Spleen (tissue), 11 donors: Measurements from ENCODE around the gene LZTFL1. TPM values are rescaled to one million over a fixed set of nuclear protein-coding genes. Genes with fewer than 3 reads are reported as not detected.

Source experiments
- DNase-seq: peaks from one replicate; pipeline ENCODE4 v3.0.0-alpha.2; 2020
- H3K27ac ChIP-seq, 8 donors: fragments of 200-600 bp; sonication (generic) in 7 of 8; 1 replicate in 4 of 8; 2 replicates in 4 of 8; pipeline versions ENCODE4 v1.5.0 to v1.8.0; 2016 to 2021; ENCODE audit warnings: inconsistent platforms in 4 of 8, mild to moderate bottlenecking in 4 of 8, moderate library complexity in 1 of 8
- H3K27me3 ChIP-seq, 7 donors: fragments of 200-600 bp; sonication (generic) in 6 of 7; replicated peaks in 1 of 7; 1 replicate in 4 of 7; 2 replicates in 3 of 7; pipeline versions ENCODE4 v1.5.0 to v1.8.0; 2016 to 2021; ENCODE audit warnings: inconsistent platforms in 3 of 7, mild to moderate bottlenecking in 1 of 7
- H3K36me3 ChIP-seq, 6 donors: fragments of 200-600 bp; sonication (generic) in 5 of 6; 1 replicate in 4 of 6; 2 replicates in 2 of 6; pipeline versions ENCODE4 v1.5.0 to v1.8.0; 2016 to 2021; ENCODE audit warnings: inconsistent platforms in 2 of 6
- H3K4me1 ChIP-seq, 6 donors: fragments of 200-600 bp; sonication (generic) in 5 of 6; 1 replicate in 3 of 6; 2 replicates in 3 of 6; pipeline versions ENCODE4 v1.5.0 to v1.8.0; 2016 to 2021; ENCODE audit warnings: inconsistent platforms in 3 of 6
- H3K4me3 ChIP-seq, 8 donors: fragments of 200-600 bp; sonication (generic) in 7 of 8; 1 replicate in 4 of 8; 2 replicates in 4 of 8; pipeline versions ENCODE4 v1.5.0 to v1.8.0; 2016 to 2021; ENCODE audit warnings: inconsistent platforms in 4 of 8, mild to moderate bottlenecking in 4 of 8, moderate library complexity in 2 of 8
- H3K9me3 ChIP-seq, 8 donors: fragments of 200-600 bp; sonication (generic) in 7 of 8; 1 replicate in 4 of 8; 2 replicates in 4 of 8; pipeline versions ENCODE4 v1.5.0 to v1.8.0; 2016 to 2021; ENCODE audit warnings: inconsistent platforms in 4 of 8
- POLR2A ChIP-seq, 3 donors: fragments of 450-650 bp; IDR thresholded peaks; one replicate each; pipeline ENCODE4 v1.5.1; 2017; ENCODE audit warnings: antibody characterized with exemption in 3 of 3, mild to moderate bottlenecking in 1 of 3
- POLR2AphosphoS5 ChIP-seq, 3 donors: sonication (generic); formaldehyde crosslinking; IDR thresholded peaks; one replicate each; pipeline ENCODE4 v1.5.1; 2017; ENCODE audit warnings: antibody characterized with exemption in 3 of 3
- whole genome bisulfite sequencing, 5 donors: extraction: QIAGEN DNeasy Blood & Tissue Kit in 3 of 5; methylation state at CpG; one replicate each; pipeline versions ENCODE4 v1.1.5 to v1.1.7; 2013 to 2018; 5-methylcytosine and 5-hydroxymethylcytosine counted together
- intact Hi-C: fragments of 100-400 bp; cut with DNase I; formaldehyde crosslinking; loops from one replicate; pipeline ENCODE4 v1.15.0; 2023; ENCODE audit warnings: low total_unique reads
- polyA plus RNA-seq, 3 donors: library from polyadenylated mRNA; stranded (reverse); fragments of 200-250 nt; gene quantifications; one replicate each; pipeline ENCODE4 v1.2.1, GENCODE V29; 2013
- total RNA-seq, 7 donors: library from RNA; depleted of rRNA in 3 of 7; stranded (reverse); fragments of >200 nt in 3 of 7; fragmentation: NEBNext Ultra II Directional in 4 of 7; extraction: Animal tissue kit (Norgen Biotek cat#: 25700) in 4 of 7; gene quantifications; one replicate each; pipeline versions ENCODE4 v1.1.0 to v1.2.1, GENCODE V29; 2016 to 2021
- TF ChIP-seq, protein P1 (sequence below), 11 experiments: fragments of 200-600 bp in 7 of 11; fragments of 450-650 bp in 4 of 11; sonication (generic) in 4 of 11; IDR thresholded peaks in 8 of 11; conservative IDR thresholded peaks in 3 of 11; 1 replicate in 7 of 11; 2 replicates in 4 of 11; pipeline versions ENCODE4 v1.4.0 to v1.8.0; 2016 to 2021; ENCODE audit warnings: antibody characterized with exemption in 11 of 11, inconsistent platforms in 4 of 11, mild to moderate bottlenecking in 1 of 11
- donor health status: healthy with polysubstance abuse.
- donor health status: DM: no; HTN: no; CAD: no; lungs with moderate emphysema.
- donor health status: DM: no; HTN: no; CAD: no.
- donor health status: Bipolar disorder and iron deficiency.
- donor health status: healthy.
- donor health status: DM: no; HTN: no; CAD: no.
- donor health status: DM: yes; HTN: yes; CAD: no.

The LZTFL1 gene
- total and polyA plus RNA-seq, 10 donors: 6.5 to 22.9 (median 15.5) TPM

GRCh38 chr3:45794660-45795059 lies 47.3 kb downstream of the LZTFL1 start:
- WGBS, 5 donors: 89 to 100% (median 93%) methylated on average over 1 of the region's 1 CpG

GRCh38 chr3:45794177-45794560 lies 47.8 kb downstream of the LZTFL1 start:
- Histone ChIP-seq H3K4me1 (peaks cover 0 to 31% (median 15%) of the 10 kb centered on the region in 6 donors), H3K4me3 (no peak overlapping the region), H3K36me3 (no peaks in the 10 kb centered on the region), H3K27ac (no peak overlapping the region), H3K27me3 (peaks cover 4 to 53% (median 38%) of the 10 kb centered on the region in 7 donors), H3K9me3 (peaks cover 0 to 15% (median 11%) of the 10 kb centered on the region in 8 donors)
- 89 to 97% (median 95%) methylated on average over 5 of the region's 5 CpGs for WGBS, 5 donors
- intact Hi-C loops: no loop called here
- TF ChIP-seq, protein P1, sequence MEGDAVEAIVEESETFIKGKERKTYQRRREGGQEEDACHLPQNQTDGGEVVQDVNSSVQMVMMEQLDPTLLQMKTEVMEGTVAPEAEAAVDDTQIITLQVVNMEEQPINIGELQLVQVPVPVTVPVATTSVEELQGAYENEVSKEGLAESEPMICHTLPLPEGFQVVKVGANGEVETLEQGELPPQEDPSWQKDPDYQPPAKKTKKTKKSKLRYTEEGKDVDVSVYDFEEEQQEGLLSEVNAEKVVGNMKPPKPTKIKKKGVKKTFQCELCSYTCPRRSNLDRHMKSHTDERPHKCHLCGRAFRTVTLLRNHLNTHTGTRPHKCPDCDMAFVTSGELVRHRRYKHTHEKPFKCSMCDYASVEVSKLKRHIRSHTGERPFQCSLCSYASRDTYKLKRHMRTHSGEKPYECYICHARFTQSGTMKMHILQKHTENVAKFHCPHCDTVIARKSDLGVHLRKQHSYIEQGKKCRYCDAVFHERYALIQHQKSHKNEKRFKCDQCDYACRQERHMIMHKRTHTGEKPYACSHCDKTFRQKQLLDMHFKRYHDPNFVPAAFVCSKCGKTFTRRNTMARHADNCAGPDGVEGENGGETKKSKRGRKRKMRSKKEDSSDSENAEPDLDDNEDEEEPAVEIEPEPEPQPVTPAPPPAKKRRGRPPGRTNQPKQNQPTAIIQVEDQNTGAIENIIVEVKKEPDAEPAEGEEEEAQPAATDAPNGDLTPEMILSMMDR (IDR thresholded peaks at IDR 0.05 in 8 of 11, conservative IDR thresholded peaks at IDR 0.05 in 3 of 11): no peak
- TF ChIP-seq POLR2AphosphoS5 (IDR thresholded peaks at IDR 0.05) (no peak), POLR2A (IDR thresholded peaks at IDR 0.05) (no peak)
- no peak for DNase-seq

More at GRCh38 chr3:45794660-45795059, 47.3 kb downstream of the LZTFL1 start:
- intact Hi-C loops: no loop called here
- Histone ChIP-seq H3K9me3 (peaks cover 0 to 10% (median 6%) of the 10 kb centered on the region in 8 donors), H3K4me1 (peaks cover 0 to 31% (median 15%) of the 10 kb centered on the region in 6 donors), H3K4me3 (no peak overlapping the region), H3K27ac (no peak overlapping the region), H3K36me3 (no peaks in the 10 kb centered on the region), H3K27me3 (peaks cover 4 to 58% (median 40%) of the 10 kb centered on the region in 7 donors)
- DNase-seq: no peak
- TF ChIP-seq POLR2AphosphoS5 (IDR thresholded peaks at IDR 0.05) (no peak), POLR2A (IDR thresholded peaks at IDR 0.05) (no peak)
- TF ChIP-seq, protein P1 (IDR thresholded peaks at IDR 0.05 in 8 of 11, conservative IDR thresholded peaks at IDR 0.05 in 3 of 11): no peak

DNA sequence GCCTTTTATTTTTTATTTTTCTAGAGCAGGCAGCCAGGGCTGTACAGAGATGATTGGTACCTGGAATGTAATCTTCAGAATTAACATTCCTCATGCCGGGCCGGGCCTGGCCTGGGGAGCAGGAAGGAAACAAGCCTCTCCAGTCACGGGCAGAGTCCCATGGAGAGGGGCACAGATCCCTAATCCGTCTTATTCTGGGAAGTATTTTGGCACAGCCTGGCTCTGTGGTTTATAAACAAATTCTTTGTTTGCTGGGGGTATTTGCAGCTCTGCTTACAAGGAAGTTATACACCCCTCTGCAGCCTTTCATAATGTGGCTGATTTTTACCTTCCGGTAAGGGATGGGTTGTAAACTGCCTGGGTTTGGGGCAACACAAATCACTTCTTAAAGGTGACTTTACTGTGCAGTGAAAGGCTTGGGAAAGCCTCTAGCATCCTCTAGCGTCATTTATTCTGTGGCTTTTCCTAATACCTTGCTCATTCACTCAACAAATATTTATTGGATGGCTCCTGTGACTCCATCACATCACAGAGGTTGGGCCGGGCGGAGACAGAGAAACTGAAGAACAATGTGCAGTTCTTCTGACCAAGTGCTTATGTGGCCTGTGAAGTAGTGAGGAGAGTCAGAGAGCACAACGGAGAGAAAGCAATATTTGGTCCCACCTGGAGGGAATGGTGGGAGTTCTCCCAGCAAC lies 48.3 kb downstream of the LZTFL1 start:
- WGBS, 5 donors: 75 to 82% (median 81%) methylated on average over 9 of the region's 9 CpGs
- Histone ChIP-seq H3K27ac (no peak overlapping the region), H3K9me3 (peaks cover 0 to 20% (median 16%) of the 10 kb centered on the region in 8 donors), H3K36me3 (no peaks in the 10 kb centered on the region), H3K4me1 (peaks cover 0 to 31% (median 15%) of the 10 kb centered on the region in 6 donors), H3K4me3 (no peak overlapping the region), H3K27me3 (peaks cover 4 to 48% (median 35%) of the 10 kb centered on the region in 7 donors)
- no peak for DNase-seq
- TF ChIP-seq, protein P1 (IDR thresholded peaks at IDR 0.05 in 8 of 11, conservative IDR thresholded peaks at IDR 0.05 in 3 of 11): no peak
- TF ChIP-seq POLR2AphosphoS5 (IDR thresholded peaks at IDR 0.05) (no peak), POLR2A (IDR thresholded peaks at IDR 0.05) (no peak)
- intact Hi-C loops: no loop called here

DNA sequence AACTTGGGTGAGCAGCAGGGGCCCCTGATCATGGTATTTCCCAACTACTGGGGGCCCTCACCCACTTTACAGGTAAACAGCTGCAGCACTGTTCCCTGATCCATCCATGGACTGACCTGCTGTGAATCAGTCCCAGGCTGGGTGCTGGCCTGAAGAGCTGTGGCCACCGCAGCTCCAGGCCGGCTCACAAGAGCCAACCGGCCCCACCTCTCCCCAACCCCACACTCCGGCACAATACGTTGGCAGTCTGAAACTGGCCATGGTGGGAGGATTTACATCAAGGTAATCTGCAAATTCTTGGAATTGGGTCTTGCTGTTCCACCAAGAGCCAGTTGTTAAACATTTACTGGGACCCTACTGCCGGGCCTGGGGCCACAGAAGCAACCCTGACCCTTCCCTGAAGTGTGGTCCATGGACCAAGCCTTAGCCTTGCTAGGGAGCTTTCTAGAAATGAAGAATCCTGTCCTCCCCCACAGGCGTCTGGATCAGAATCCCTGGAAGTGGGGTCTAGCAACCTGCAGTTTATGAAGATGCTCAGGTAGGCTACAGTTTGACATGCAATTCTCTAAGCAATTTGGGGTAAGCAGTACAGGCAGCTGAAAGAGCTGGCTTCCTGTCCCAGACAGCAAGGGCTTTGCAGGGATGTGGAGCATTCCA lies 49.3 kb downstream of the LZTFL1 start:
- Histone ChIP-seq H3K9me3 (peaks cover 0 to 26% (median 19%) of the 10 kb centered on the region in 8 donors), H3K4me3 (no peak overlapping the region), H3K4me1 (peaks cover 0 to 31% (median 15%) of the 10 kb centered on the region in 6 donors), H3K27ac (no peak overlapping the region), H3K36me3 (no peaks in the 10 kb centered on the region), H3K27me3 (peaks cover 4 to 38% (median 26%) of the 10 kb centered on the region in 7 donors)
- intact Hi-C loops: no loop called here
- no peak for TF ChIP-seq POLR2A (IDR thresholded peaks at IDR 0.05)
- TF ChIP-seq, protein P1 (IDR thresholded peaks at IDR 0.05 in 8 of 11, conservative IDR thresholded peaks at IDR 0.05 in 3 of 11): no peak
- no peak for TF ChIP-seq POLR2AphosphoS5 (IDR thresholded peaks at IDR 0.05)
- 88 to 94% (median 93%) methylated on average over 7 of the region's 7 CpGs for WGBS, 5 donors
- DNase-seq: no peak
